Measurements from ENCODE around the gene NT5C1A.

DNA sequence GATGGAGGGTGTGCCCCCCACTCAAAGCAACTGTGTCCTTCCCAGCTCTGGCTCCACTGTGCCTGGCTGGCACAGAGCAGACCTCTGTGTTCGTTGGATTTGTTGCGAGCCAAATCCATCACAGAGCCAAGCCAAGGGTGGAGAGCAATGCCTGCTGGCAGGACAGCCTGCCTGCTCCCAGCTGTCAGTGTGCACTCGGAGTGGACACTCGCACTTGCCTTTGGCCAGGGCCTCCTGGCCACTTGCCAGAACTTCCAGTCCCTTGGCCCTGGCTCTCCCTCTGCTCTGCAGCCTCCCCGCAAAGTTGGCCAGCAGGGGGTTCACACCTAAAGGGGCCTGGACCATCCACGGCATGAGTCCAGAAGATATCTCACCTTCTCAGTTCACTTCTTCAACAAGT lies 48.9 kb downstream of the NT5C1A start:
- TF ChIP-seq, protein P1, sequence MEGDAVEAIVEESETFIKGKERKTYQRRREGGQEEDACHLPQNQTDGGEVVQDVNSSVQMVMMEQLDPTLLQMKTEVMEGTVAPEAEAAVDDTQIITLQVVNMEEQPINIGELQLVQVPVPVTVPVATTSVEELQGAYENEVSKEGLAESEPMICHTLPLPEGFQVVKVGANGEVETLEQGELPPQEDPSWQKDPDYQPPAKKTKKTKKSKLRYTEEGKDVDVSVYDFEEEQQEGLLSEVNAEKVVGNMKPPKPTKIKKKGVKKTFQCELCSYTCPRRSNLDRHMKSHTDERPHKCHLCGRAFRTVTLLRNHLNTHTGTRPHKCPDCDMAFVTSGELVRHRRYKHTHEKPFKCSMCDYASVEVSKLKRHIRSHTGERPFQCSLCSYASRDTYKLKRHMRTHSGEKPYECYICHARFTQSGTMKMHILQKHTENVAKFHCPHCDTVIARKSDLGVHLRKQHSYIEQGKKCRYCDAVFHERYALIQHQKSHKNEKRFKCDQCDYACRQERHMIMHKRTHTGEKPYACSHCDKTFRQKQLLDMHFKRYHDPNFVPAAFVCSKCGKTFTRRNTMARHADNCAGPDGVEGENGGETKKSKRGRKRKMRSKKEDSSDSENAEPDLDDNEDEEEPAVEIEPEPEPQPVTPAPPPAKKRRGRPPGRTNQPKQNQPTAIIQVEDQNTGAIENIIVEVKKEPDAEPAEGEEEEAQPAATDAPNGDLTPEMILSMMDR (conservative IDR thresholded peaks at IDR 0.05; ENCODE audit: low read length) = no peak
- TF ChIP-seq EZH2phosphoT487 (IDR thresholded peaks at IDR 0.05; ENCODE audit: borderline replicate concordance) = no peak
